Testis (tissue), 3 donors: ENCODE results near the gene PACRGL. TPM values are rescaled to one million over a fixed set of nuclear protein-coding genes. Genes with fewer than 3 reads are reported as not detected.
A peak's percentile ranks its signal among the peaks of the same experiment; 100 is the strongest.
"Not testable (repeated sequence)": the region's sequence is repeated elsewhere in the genome, so short reads cannot be mapped to it uniquely, and the experiment has no call there.

Source experiments
- DNase-seq: peaks from one replicate; pipeline ENCODE4 v3.0.0-alpha.2; 2019
- H3K27ac ChIP-seq, 2 donors: fragments of 200-600 bp; sonication (generic); one replicate each; pipeline ENCODE4 v1.5.1; 2019
- H3K27me3 ChIP-seq: fragments of 200-600 bp; sonication (generic); one replicate; pipeline ENCODE4 v1.5.1; 2019
- H3K36me3 ChIP-seq: fragments of 200-600 bp; sonication (generic); one replicate; pipeline ENCODE4 v1.5.1; 2017; ENCODE audit warnings: low read depth; ENCODE audit errors: missing control alignments
- H3K4me1 ChIP-seq: fragments of 200-600 bp; sonication (generic); one replicate; pipeline ENCODE4 v1.5.1; 2019
- H3K4me3 ChIP-seq, 2 donors: fragments of 200-600 bp; sonication (generic); one replicate each; pipeline ENCODE4 v1.5.1; 2017 to 2019
- H3K9me3 ChIP-seq: fragments of 200-600 bp; sonication (generic); one replicate; pipeline ENCODE4 v1.5.1; 2017
- POLR2A ChIP-seq: fragments of 450-650 bp; IDR thresholded peaks from one replicate; pipeline ENCODE4 v1.6.1; 2017; ENCODE audit warnings: antibody characterized with exemption, mild to moderate bottlenecking, moderate library complexity
- WGBS, 2 donors: methylation state at CpG; one replicate each; pipeline ENCODE4 v1.1.5; 2018; 5-methylcytosine and 5-hydroxymethylcytosine counted together
- intact Hi-C: fragments of 100-400 bp; cut with DNase I; formaldehyde crosslinking; loops from one replicate; pipeline ENCODE4 v1.15.1; 2023; ENCODE audit warnings: low total_unique reads
- polyA plus RNA-seq: library from polyadenylated mRNA; stranded (reverse); fragments of 350-450 nt; fragmentation: Illumina TruSeq; extraction: RNeasy Lipid Tissue Mini Kit (QIAGEN cat#74804); gene quantifications from one replicate; pipeline ENCODE4 v1.2.3, GENCODE V29; 2014; ENCODE audit warnings: low read depth, low replicate concordance; ENCODE audit not compliant: insufficient read depth
- total RNA-seq, 2 donors: library from RNA; depleted of rRNA; stranded (reverse); fragments of >200 nt; gene quantifications; one replicate each; pipeline ENCODE4 v1.2.3, GENCODE V29; 2016
- TF ChIP-seq, protein P1 (sequence below), 3 experiments: fragments of 450-650 bp in 2 of 3; fragments of 200-600 bp in 1 of 3; sonication (generic) in 1 of 3; IDR thresholded peaks; one replicate each; pipeline ENCODE4 v1.5.1; 2016 to 2019; ENCODE audit warnings: antibody characterized with exemption in 3 of 3, mild to moderate bottlenecking in 2 of 3, moderate library complexity in 1 of 3

PACRGL gene
- total and polyA plus RNA-seq, 3 donors from 2014 or later = 53.9 to 109 (median 90.8) TPM

DNA sequence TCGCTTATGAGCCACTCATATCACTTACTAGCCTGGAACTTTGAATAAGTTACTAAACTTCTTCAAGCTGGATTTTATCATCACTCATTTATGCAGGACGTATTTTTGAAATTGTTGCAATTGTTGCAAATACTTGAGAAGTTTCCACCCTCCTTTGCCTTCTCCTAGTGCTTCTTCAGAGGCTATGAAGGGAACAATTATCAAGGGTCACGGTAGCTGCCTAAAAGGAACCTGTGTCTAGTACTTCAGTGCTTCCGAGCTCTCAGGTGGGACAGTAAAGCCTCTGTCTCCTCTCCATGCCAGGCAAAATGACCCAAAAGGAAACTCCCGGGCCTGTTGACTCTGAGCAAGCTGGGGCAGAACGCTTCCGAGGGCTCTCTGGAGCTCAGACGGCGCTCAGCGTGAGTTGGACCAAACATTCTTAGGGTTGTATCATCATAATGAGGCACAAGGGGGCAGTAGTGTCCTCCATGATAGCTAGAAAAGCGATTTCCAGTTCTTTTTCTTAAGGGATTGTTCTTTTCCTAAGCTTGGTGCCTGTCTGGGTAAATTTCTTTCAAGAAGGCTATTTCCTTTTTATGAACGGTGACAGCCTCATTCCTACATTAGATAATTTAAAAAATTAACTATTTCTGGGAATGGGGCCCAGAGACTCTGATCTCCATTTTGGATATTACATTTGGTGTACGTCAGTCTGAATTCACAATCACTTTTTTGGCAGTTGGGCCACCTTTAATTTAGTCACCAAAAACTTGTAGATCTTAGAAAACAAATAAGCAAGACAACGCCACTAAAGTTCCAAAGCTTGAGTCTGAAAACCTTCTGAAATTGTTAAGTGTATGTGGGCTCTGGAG, 73.1 kb downstream of the PACRGL start:
- no peak for TF ChIP-seq POLR2A
- TF ChIP-seq, protein P1, sequence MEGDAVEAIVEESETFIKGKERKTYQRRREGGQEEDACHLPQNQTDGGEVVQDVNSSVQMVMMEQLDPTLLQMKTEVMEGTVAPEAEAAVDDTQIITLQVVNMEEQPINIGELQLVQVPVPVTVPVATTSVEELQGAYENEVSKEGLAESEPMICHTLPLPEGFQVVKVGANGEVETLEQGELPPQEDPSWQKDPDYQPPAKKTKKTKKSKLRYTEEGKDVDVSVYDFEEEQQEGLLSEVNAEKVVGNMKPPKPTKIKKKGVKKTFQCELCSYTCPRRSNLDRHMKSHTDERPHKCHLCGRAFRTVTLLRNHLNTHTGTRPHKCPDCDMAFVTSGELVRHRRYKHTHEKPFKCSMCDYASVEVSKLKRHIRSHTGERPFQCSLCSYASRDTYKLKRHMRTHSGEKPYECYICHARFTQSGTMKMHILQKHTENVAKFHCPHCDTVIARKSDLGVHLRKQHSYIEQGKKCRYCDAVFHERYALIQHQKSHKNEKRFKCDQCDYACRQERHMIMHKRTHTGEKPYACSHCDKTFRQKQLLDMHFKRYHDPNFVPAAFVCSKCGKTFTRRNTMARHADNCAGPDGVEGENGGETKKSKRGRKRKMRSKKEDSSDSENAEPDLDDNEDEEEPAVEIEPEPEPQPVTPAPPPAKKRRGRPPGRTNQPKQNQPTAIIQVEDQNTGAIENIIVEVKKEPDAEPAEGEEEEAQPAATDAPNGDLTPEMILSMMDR (IDR thresholded peaks at IDR 0.05) = peak; percentile 32 to 51 (median 47)
- WGBS, 2 donors = 14 to 20% methylated on average over 14 of the region's 14 CpGs
- Histone ChIP-seq H3K27ac (no peak overlapping the region), H3K4me1 (no peaks in the 10 kb centered on the region), H3K27me3 (no peaks in the 10 kb centered on the region), H3K9me3 (no peaks in the 10 kb centered on the region), H3K36me3 (no peaks in the 10 kb centered on the region), H3K4me3 (no peak overlapping the region)
- intact Hi-C loops = loop anchor here (10.0 kb wide), 1 partner anchor 361 kb away; no protein-coding TSS in a partner anchor
- peak; percentile 64 for DNase-seq

DNA sequence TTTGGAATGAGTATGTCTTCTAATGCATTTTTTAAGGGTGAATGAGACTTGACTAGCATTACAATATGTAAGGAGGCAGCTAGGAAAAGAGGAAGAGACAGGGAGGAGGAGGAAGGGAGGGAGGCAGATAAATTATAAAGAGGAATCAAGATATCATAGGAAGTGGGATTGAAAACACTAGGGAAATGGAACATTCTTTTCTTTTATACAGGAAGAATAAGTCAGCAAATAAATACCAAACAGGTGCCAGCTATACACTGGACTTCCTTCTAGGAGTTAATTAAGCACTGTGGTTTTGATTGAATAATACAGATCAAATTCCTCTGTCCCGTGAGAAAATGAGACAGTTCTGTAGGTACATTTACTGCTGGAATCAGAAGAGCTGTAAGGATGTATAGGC, 78.6 kb downstream of the PACRGL start:
- 37 to 53% methylated on average over 1 of the region's 1 CpG for WGBS, 2 donors
- Histone ChIP-seq H3K27me3 (no peaks in the 10 kb centered on the region), H3K9me3 (no peaks in the 10 kb centered on the region), H3K4me1 (no peaks in the 10 kb centered on the region), H3K36me3 (no peaks in the 10 kb centered on the region), H3K27ac (no peak overlapping the region), H3K4me3 (no peak overlapping the region)
- no peak for TF ChIP-seq POLR2A
- intact Hi-C loops = loop anchor here (10.0 kb wide), 1 partner anchor 356 kb away; no protein-coding TSS in a partner anchor
- no peak for DNase-seq

DNA sequence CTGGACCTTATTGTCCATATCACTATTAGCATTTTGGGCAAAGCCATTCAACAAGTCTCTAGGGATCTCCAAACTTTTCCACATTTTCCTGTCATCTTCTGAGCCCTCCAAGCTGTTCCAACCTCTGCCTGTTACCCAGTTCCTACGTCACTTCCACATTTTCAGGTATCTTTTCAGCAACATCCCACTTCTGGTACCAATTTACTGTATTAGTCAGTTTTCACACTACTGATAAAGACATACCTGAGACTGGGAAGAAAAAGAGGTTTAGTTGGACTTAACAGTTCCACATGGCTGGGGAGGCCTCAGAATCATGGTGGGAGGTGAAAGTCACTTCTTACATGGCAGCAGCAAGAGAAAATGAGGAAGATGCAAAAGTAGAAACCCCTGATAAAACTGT, 82.9 kb downstream of the PACRGL start:
- 87 to 90% methylated on average over 1 of the region's 1 CpG for WGBS, 2 donors
- H3K4me3 ChIP-seq, intact Hi-C loops, H3K9me3 ChIP-seq, DNase-seq, H3K27me3 ChIP-seq, H3K27ac ChIP-seq, H3K36me3 ChIP-seq, H3K4me1 ChIP-seq: not testable (repeated sequence)

DNA sequence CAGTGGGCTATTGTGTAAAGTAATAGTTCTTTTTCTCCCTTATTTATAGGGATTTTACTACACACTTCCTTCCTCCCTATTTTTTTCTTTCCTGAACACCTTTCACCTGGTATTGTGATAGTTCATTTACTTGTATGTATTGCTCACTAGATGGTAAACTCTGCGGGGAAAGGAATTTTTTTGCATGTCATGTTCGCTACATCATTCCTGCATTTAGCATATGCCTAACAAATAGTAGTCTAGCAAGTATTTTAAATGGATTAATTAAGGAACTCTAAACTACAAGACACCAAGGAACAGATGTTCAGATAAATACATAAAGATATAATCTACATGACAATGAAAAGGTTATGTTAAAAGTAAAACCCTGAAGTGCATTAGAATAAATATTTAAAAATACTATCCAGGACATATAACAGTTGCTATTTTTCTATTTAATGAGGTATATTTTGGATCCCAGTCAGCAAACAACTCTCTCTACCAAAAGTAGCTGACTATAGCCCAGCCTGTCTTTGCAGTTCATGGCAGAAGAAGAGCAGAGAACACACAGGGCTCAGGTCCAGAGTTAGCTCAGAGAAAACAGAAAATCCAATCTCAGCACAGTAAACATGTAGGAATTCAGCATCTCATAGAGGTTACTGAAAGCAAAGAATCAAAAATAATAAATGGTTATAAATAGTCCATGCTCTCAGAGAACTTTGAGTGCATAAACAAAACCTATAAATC, 87.8 kb downstream of the PACRGL start:
- Histone ChIP-seq H3K27ac (no peak overlapping the region), H3K36me3 (no peaks in the 10 kb centered on the region), H3K27me3 (no peaks in the 10 kb centered on the region), H3K4me1 (no peaks in the 10 kb centered on the region), H3K4me3 (no peak overlapping the region), H3K9me3 (no peaks in the 10 kb centered on the region)
- no peak for DNase-seq
- intact Hi-C loops = no loop called here
- no peak for TF ChIP-seq POLR2A
- TF ChIP-seq, protein P1 (IDR thresholded peaks at IDR 0.05) = no peak
- 80 to 81% methylated on average over 2 of the region's 2 CpGs for WGBS, 2 donors
